MCF 10A (cell line): Measurements from ENCODE around the gene TAF1C. TPM values are rescaled to one million over a fixed set of nuclear protein-coding genes. Genes with fewer than 3 reads are reported as not detected.

ENCODE experiments used
- Bru-seq: library from RNA; stranded (reverse); fragments of 400-500 nt; gene quantifications from one replicate; lab custom pipeline; 2021; lab: Mats Ljungman, UMichigan
- BruChase-seq, 2 experiments: library from RNA; stranded (reverse); fragments of 400-500 nt; gene quantifications; one replicate each; lab custom pipeline; 2021; lab: Mats Ljungman, UMichigan
- BruUV-seq: library from RNA; stranded (reverse); fragments of 400-500 nt; replicated peaks from 2 replicates; lab custom pipeline; 2021; lab: Mats Ljungman, UMichigan
- CTCF ChIA-PET: fragments of 300-600 bp; sonication (Branson Sonifier 250); formaldehyde crosslinking; extraction: SDS; loops from one replicate; lab custom pipeline; 2021; ENCODE audit warnings: antibody characterized with exemption, inconsistent platforms; lab: Yijun Ruan, JAX
- POLR2A ChIA-PET: fragments of 300-600, 350-650 bp; sonication (Branson Sonifier 250); formaldehyde crosslinking; extraction: SDS; loops from one replicate; lab custom pipeline; 2020; ENCODE audit warnings: antibody characterized with exemption, inconsistent platforms; lab: Yijun Ruan, JAX
- DNase-seq: peaks from one replicate; pipeline ENCODE4 v3.0.0-alpha.2; 2018; ENCODE audit not compliant: unreplicated experiment
- H3K27ac Mint-ChIP-seq: one replicate; pipeline ENCODE4 v1.8.0; 2022; ENCODE audit warnings: mild to moderate bottlenecking, low read depth, mixed read lengths; ENCODE audit not compliant: unreplicated experiment
- H3K27me3 Mint-ChIP-seq: one replicate; pipeline ENCODE4 v1.8.0; 2022; ENCODE audit warnings: mixed read lengths; ENCODE audit not compliant: insufficient read depth, unreplicated experiment
- H3K36me3 Mint-ChIP-seq: one replicate; pipeline ENCODE4 v1.8.0; 2022; ENCODE audit warnings: mild to moderate bottlenecking, moderate library complexity, mixed read lengths; ENCODE audit not compliant: insufficient read depth, unreplicated experiment
- H3K4me1 Mint-ChIP-seq: one replicate; pipeline ENCODE4 v1.8.0; 2022; ENCODE audit warnings: mixed read lengths; ENCODE audit not compliant: insufficient read depth, unreplicated experiment
- H3K4me3 Mint-ChIP-seq: one replicate; pipeline ENCODE4 v1.8.0; 2022; ENCODE audit warnings: mild to moderate bottlenecking, moderate library complexity, mixed read lengths; ENCODE audit not compliant: unreplicated experiment
- H3K9me3 Mint-ChIP-seq: one replicate; pipeline ENCODE4 v1.8.0; 2022; ENCODE audit warnings: mixed read lengths; ENCODE audit not compliant: unreplicated experiment
- intact Hi-C: fragments of 100-400 bp; cut with micrococcal nuclease; formaldehyde crosslinking; loops from 2 replicates; pipeline ENCODE4 v1.14.1; 2022
- long read RNA-seq: library from polyadenylated mRNA; stranded (forward); transcript quantifications from one replicate; pipeline ENCODE4 v2.0.0, GENCODE V29; 2022
- total RNA-seq: library from RNA; stranded (reverse); gene quantifications from 2 replicates; pipeline ENCODE4 v1.2.3, GENCODE V29; 2022
- TF ChIP-seq, protein P1 (sequence below): fragments of 200-600 bp; IDR thresholded peaks from one replicate; pipeline ENCODE4 v1.8.0; 2022; ENCODE audit warnings: antibody characterized with exemption, mild to moderate bottlenecking; ENCODE audit not compliant: unreplicated experiment

The TAF1C gene, protein sequence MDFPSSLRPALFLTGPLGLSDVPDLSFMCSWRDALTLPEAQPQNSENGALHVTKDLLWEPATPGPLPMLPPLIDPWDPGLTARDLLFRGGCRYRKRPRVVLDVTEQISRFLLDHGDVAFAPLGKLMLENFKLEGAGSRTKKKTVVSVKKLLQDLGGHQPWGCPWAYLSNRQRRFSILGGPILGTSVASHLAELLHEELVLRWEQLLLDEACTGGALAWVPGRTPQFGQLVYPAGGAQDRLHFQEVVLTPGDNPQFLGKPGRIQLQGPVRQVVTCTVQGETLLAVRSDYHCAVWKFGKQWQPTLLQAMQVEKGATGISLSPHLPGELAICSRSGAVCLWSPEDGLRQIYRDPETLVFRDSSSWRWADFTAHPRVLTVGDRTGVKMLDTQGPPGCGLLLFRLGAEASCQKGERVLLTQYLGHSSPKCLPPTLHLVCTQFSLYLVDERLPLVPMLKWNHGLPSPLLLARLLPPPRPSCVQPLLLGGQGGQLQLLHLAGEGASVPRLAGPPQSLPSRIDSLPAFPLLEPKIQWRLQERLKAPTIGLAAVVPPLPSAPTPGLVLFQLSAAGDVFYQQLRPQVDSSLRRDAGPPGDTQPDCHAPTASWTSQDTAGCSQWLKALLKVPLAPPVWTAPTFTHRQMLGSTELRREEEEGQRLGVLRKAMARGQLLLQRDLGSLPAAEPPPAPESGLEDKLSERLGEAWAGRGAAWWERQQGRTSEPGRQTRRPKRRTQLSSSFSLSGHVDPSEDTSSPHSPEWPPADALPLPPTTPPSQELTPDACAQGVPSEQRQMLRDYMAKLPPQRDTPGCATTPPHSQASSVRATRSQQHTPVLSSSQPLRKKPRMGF
- total RNA-seq, result 29.3 and 35.1 TPM in 2 replicates
- Bru-seq, nascent RNA, result percentile 56 among the genes with signal in this experiment
- BruChase-seq, experiment 1, labeled RNA remaining after a 6-hour chase, result percentile 70 among the genes with signal in this experiment
- BruChase-seq, experiment 2, labeled RNA remaining after a 2-hour chase, result percentile 67 among the genes with signal in this experiment
- long read RNA-seq, full-length matches to known transcripts, result 30 of 95 reads
- long read RNA-seq, partial matches to known transcripts, result 21 of 95 reads
- long read RNA-seq, other reads (novel, unspliced or antisense), result 44 of 95 reads

DNA sequence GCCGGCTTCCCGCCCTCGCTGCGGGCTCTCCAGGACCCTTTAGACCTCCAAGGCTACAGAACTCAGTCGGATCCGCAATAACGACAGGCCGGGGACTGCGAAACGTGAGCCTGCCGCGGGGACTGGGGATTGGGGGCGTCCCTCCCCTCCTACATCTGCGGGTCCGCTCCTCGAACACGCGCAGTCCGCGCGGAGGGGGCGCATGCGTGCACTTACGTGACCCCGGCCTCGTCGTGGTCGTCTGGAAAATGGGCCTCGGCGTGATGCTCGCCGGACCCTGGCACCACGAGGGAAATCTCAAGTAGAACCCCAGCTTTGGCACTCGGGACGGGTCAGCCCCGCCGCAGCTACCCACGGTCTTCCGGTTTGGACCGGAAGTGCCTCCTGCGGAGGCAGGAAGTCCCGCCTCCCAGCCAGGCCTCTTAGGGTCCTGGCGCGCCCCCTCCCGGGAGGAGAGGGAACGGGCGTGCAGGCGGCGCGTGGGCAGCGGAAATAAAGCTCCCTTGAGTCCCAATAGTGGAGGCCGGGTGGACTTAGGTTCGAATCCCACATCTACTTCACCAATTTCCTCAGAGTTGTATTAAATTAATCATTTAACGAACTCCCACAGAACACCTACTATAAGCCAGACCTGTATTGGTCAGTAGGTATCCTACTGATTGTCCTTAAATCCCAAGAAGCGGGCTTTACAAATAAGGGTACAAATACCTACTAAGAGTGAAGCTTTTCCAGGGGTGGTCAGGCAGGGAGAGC, at the start of gene TAF1C:
Gene TAF1C (minus strand): TSS at position 373 of the 753 bp plus-strand sequence. CDS start 2,069 bp downstream, outside the sequence.
- Mint-ChIP-seq H3K4me3 (peak within 1 kb of the TSS; percentile 87), H3K27me3 (no peaks in the 10 kb centered on the region), H3K4me1 (peaks cover 14% of the 10 kb centered on the region), H3K9me3 (no peaks in the 10 kb centered on the region), H3K27ac (peak within 1 kb of the TSS; percentile 69), H3K36me3 (peaks cover 8% of the 10 kb centered on the region)
- TF ChIP-seq, protein P1, sequence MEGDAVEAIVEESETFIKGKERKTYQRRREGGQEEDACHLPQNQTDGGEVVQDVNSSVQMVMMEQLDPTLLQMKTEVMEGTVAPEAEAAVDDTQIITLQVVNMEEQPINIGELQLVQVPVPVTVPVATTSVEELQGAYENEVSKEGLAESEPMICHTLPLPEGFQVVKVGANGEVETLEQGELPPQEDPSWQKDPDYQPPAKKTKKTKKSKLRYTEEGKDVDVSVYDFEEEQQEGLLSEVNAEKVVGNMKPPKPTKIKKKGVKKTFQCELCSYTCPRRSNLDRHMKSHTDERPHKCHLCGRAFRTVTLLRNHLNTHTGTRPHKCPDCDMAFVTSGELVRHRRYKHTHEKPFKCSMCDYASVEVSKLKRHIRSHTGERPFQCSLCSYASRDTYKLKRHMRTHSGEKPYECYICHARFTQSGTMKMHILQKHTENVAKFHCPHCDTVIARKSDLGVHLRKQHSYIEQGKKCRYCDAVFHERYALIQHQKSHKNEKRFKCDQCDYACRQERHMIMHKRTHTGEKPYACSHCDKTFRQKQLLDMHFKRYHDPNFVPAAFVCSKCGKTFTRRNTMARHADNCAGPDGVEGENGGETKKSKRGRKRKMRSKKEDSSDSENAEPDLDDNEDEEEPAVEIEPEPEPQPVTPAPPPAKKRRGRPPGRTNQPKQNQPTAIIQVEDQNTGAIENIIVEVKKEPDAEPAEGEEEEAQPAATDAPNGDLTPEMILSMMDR, result peak; percentile 89
- BruUV-seq, result TSS peak; percentile 61
- peak; percentile 92 for DNase-seq
- CTCF ChIA-PET, result interaction anchor here (0.5 to 3.7 kb wide), 49 partner anchors 10 to 1326 kb away, joined by 3 to 49 read pairs (median 4); partner anchors contain the start of gene MBTPS1
- intact Hi-C loops, result loop anchor here (1.0 kb wide), 1 partner anchor 103 kb away; no protein-coding TSS in a partner anchor
- POLR2A ChIA-PET, result interaction anchor here (0.5 to 2.2 kb wide), 14 partner anchors 10 to 297 kb away, joined by 3 to 37 read pairs (median 4); partner anchors contain the start of genes DNAAF1, HSDL1 and MBTPS1

DNA sequence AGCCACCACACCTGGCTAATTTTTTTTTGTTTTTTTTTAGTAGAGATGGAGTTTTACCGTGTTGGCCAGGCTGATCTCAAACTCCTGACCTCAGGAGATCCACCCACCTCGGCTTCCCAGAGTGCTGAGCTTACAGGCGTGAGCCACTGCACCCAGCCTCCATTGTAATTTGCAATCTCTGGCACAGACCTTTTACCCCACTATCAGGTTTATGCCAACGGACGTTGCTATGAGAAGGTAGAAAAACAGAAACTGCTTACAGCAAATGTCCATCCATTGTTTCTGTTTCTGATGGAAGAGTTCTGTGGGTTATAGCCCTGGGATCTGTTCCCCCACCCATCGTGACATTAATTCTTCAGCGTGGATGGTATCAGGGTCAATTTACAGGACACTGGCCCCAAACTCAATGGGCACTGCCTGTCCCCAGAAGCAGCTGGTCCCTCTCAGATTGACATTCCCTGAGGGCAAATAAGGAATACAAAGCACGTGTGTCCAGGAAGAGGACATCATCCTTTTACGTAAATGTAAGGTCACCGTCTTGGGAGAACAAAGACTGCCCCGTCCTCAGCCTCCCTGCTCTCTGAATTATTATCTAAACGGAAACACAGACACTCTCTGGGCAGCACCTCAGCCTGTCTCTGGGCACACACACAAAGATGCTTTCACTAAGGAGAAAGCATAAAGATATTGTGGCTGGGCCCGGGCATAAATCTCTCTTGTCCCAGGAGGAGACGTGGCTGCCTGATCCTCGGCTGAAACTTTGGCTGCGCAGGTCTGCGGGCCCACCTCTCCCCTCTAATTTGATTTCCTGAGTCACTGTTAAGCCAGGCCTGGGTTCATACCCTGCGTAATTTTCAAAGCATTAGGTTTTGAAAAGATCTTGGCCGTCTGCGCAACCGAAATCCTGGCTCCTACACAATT, 47.7 kb upstream of the TAF1C start:
- H3K4me3 Mint-ChIP-seq, result no peak overlapping the region
- CTCF ChIA-PET, result interaction anchor here (0.6 to 1.0 kb wide), 2 partner anchors 43 to 738 kb away, joined by 3 read pairs; no protein-coding TSS in a partner anchor
- peaks cover 71% of the 10 kb centered on the region for H3K27me3 Mint-ChIP-seq
- H3K27ac Mint-ChIP-seq, result no peak overlapping the region
- POLR2A ChIA-PET, result no interaction called here
- H3K4me1 Mint-ChIP-seq, result no peaks in the 10 kb centered on the region
- DNase-seq, result no peak
- BruUV-seq, result no TSS peak
- intact Hi-C loops, result no loop called here
- TF ChIP-seq, protein P1, result no peak
- no peaks in the 10 kb centered on the region for H3K36me3 Mint-ChIP-seq
- no peaks in the 10 kb centered on the region for H3K9me3 Mint-ChIP-seq

DNA sequence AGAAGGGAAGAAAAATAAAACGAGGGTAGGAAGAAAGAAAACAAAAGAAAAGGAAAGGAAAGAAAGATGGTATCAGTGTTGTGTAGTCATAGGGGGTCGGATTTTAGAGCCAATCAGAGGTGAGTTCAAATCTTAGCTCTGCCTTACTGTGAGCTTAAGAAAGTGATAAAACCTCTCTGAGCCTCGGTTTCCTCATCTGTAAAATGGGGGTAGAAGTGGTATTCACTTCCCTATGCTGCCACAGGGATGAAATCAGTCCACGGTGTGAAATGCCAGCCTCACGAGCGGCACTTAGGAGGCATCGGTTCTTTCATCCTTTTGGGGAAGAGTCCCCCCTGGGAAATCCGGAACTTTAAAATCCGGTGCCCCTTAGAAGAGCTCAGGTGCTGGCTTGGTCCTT, 46.9 kb upstream of the TAF1C start:
- Mint-ChIP-seq H3K4me3 (no peak overlapping the region), H3K36me3 (no peaks in the 10 kb centered on the region), H3K9me3 (no peaks in the 10 kb centered on the region), H3K27ac (no peak overlapping the region), H3K27me3 (peaks cover 63% of the 10 kb centered on the region), H3K4me1 (no peaks in the 10 kb centered on the region)
- DNase-seq, result no peak
- intact Hi-C loops, result no loop called here
- ChIA-PET CTCF (interaction anchor here (0.5 to 1.0 kb wide), 3 partner anchors 24 to 77 kb away, joined by 3 to 5 read pairs (median 3); no protein-coding TSS in a partner anchor), POLR2A (no interaction called here)
- TF ChIP-seq, protein P1, result no peak
- BruUV-seq, result no TSS peak
